ENCODE measurements around the gene UMAD1.

- no peak for TF ChIP-seq POLR2A (IDR thresholded peaks at IDR 0.05; ENCODE audit: low read depth, low read length)
- TF ChIP-seq POLR2AphosphoS5 (IDR thresholded peaks at IDR 0.05; ENCODE audit: low read depth, low read length), result no peak
- TF ChIP-seq TAF1 (IDR thresholded peaks at IDR 0.05; ENCODE audit: borderline replicate concordance, low read depth, low read length), result no peak
These were observed 62.9 kb downstream of the UMAD1 start for GRCh38 chr7:7703427-7703826.
